Posterior cingulate gyrus (tissue), 11 donors: ENCODE results near the gene GRAMD1A.
A peak's percentile ranks its signal among the peaks of the same experiment; 100 is the strongest.

ENCODE experiments used
- DNase-seq, 10 donors: peaks; one replicate each; pipeline versions ENCODE4 v3.0.0 to v3.0.0-alpha.2; 2020 to 2021; ENCODE audit warnings: mixed read lengths in 3 of 10
- intact Hi-C: fragments of 100-400 bp; cut with DNase I; formaldehyde crosslinking; loops from one replicate; pipeline ENCODE4 v1.15.1; 2023

The GRAMD1A gene

DNA sequence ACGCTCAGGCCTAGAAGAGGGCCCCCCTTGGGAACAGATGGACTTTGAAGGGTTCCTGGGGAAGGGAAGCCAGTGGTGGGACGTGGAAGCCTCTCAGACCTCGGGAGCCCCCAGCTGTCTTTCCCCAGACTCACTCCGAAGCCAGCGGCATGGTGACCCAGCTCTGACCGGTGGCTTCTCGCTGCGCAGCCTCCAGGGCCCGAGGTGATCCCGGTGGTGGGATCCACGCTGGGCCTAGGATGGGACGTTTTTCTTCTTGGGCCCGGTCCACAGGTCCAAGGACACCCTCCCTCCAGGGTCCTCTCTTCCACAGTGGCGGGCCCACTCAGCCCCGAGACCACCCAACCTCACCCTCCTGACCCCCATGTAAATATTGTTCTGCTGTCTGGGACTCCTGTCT is 66.0 kb downstream of the GRAMD1A start:
- peak in 2 of 10 donors; percentile 62 to 76 for DNase-seq
- intact Hi-C loops = no loop called here

DNA sequence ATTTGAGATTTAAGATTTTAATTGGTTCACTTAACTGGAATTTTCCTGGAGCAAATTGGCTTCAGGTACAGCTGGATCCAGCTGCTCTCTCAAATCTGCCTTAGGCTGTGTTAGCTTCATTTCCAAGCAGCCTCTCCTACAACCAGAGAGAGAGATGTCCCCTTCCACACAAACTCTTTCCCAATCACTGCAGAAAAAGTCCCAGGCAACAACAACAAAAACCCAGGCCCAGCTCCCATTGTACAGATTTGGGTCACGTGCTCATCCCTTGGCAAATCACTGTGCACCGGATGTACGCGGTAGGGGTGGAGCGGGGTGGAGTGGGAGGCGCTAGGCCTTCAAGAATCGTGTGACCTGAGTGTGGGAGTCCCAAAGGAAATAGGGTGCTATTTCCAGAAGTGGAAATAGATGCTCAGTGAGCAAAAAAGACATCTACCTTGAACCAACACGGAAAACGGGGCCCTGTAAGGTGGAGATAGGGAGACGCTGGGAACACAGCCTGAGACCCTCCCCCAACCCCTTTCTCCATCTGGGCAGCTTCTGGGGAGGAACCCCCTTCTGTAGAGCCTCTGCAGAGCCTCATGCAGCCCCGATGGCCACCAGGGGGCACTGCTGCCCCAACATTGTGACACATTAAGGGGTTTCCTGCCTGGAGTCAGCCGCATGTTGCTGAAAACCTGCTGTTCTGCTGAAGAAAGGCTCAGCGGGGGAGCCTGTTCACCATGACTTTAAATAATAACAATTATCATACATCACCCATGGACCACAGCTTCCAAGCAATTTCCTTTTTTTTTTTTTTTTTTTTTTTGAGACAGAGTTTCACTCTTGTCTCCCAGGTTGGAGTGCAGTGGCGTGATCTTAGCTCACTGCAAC is 66.8 kb downstream of the GRAMD1A start:
- intact Hi-C loops = loop anchor here (1.0 kb wide), 1 partner anchor 74 kb away; no protein-coding TSS in a partner anchor
- peak; percentile 77 to 98 (median 94) for DNase-seq

DNA sequence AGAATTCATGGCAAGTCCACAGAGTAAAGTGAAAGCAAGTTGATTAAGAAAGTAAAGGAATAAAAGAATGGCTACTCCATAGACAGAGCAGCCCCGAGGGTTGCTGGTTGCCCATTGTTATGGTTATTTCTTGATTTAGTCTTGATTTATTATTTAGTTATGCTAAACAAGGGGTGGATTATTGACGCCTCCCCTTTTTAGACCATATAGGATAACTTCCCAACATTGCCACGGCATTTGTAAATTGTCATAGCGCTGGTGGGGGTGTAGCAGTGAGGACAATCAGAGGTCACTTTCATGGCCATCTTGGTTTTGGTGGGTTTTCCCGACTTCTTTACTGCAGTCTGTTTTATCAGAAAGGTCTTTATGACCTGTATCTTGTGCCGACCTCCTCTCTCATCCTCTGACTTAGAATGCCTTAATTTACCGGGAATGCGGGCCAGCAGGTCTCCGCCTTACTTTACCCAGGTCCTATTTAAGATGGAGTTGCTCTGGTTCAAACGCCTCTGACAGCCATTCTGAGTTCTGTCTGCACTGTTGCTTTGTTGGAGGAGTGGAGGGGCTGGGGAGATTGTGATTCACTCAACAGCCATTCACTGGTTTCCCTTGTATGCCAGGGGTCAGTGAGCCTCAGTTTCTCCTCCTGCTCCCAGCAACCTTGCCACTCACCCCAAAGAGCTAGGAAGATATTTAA is 69.0 kb downstream of the GRAMD1A start:
- intact Hi-C loops = no loop called here
- peak in 1 of 10 donors; percentile 32 for DNase-seq

DNA sequence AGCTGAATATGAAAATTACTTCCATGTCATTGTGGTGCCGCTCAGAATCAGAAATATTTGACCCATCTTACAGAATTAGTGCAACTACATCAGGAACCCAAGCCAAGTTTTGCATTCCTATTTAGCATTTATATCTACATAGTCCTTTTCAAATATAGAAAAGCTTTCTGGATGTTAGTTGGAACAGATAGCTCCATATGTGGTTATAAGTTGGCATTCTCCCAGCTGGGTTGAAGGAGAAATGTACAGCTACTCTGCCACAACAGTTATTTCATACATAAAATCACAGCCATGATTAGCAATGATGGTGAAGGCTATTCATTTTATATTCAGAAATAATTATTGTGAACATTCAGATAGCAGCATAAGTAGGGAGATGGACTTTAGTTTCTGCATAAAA is 69.6 kb downstream of the GRAMD1A start:
- no peak for DNase-seq
- intact Hi-C loops = no loop called here

DNA sequence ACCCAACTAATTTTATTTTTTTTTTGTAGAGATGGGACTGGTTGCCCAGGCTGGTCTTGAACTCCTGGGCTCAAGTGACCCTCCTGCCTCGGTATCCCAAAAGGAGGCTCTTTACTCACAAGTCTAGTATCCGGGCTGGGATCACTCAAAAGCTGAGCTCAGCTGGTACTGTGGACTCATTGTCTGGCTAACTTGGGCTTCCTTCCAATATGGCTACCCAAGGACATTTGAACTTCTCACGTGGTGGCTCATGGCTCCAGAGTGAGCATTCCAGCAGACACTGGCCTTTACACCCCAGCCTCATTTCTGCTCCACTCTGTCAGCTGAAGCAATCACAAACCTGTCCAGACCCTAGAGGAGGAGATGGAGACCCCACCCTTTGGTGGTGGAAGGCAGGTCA is 70.3 kb downstream of the GRAMD1A start:
- peak in 2 of 10 donors; percentile 10 to 41 for DNase-seq
- intact Hi-C loops = no loop called here

DNA sequence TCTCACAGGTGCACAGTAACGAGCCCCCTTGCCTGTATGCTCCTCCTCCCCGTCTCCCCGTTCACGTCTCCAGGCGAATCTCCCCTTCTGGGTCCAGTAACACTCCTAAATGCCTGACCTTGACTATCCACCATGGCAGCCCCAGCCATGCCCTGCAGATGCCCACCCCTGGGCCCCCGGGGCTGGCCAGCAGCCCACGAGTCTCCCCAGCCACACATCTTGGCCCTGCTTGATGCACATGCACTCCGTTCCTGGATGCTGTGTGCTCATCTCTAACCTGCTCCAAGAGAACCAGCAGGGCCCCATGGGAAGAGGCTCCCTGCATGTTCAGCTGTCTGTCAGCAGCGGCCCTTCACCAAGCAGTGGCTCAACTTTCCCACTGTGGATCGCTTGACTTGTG is 73.4 kb downstream of the GRAMD1A start:
- peak in 2 of 10 donors; percentile 23 to 69 for DNase-seq
- intact Hi-C loops = no loop called here

DNA sequence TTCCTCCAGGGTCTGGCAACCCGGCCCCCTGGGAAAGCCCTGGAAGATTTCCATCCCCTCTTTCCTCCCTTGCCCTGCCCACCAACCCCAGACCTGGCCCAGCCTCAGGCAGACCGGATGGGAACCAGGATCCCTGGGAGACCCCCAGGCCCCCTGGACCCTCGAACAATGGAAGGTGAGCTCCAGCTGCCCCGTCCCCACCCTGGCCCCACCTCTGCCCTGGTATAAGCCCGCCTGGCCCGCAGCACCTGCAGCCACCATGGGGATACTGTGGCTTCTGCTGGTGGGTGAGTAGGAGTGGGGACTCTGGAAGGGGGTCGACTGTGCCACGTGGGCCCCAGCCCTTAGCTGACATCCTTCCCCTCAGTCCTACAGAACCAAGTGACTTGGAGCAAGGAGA is 73.8 kb downstream of the GRAMD1A start:
- intact Hi-C loops = no loop called here
- DNase-seq = peak in 2 of 10 donors; percentile 35 to 69

DNA sequence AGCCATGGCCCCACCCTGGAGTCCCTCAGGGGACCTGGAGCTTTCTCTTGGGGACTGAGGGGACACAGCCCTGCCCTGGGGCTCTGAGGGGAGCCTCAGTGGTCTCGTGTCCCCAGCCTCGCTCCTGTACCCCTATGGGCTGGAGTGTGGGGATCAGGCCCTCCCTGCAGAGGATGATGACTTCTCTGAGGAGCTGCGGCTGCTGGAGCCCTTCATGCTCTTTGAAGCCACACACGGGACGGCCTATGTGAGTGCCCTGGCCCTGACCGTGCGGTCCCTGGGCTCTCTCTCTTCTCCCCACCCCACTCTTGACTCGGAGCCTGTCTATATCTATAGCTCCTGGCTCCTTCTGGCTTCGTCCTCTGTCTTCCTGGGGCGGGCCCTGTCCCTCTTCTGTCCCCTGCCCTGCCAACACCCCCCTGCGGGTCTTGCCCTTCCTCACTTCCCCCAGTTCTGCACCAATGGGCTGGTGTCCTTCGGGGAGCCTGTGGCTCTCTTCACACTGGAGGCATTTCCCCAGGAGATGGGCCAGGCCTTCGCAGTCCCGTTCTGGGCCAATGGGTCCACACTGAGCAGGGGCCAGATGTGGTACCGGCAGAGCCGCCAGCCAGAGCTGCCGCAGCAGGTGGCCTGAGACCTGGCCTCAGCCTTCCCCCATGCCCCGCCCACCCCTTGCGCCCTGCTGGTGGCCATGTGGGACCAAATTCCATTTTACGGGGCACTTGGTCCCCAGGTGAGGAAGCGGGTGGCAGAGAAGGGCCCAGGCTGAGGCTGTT is 74.5 kb downstream of the GRAMD1A start:
- intact Hi-C loops = no loop called here
- DNase-seq = peak in 2 of 10 donors; percentile 19 to 65

DNA sequence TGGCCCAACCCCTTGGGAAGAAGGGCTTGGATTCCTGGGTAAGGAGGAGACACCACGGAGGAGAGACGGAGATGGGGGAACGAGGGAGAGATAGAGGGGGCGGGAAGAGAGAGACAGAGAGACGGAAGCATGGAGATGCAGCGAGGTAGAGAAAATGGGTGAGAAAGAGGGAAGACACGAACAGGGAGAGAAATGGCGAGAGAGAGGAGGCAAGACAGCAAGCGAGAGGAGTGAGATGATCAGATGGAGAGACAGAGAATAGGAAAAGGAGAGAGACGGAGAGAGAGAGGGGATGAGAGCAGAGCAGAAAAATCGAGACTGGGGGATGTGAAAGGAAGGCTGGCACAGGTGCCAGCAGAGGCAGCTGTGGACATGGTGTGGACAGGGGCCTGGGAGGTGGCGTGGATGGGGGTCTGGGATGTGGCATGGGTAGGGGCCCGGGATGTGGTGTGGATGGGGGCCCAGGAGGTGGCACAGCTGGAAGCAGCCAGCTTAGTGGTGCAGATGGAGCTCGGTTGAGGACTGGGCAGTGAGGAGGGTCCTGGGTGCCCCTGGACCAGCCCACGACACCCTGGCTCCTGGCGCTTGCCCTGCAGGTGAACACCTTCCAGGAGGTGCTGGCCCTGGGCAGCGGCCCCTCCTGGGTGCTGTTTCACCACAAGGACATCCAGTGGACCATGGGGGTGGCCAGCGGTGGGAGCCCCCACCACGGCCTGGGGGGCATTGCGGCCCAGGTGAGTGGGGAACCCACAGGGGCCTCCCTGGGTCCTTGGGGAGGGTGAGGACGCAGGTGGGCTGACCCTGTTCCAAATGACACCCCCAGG is 75.3 kb downstream of the GRAMD1A start:
- intact Hi-C loops = no loop called here
- peak in 2 of 10 donors; percentile 48 to 59 for DNase-seq

DNA sequence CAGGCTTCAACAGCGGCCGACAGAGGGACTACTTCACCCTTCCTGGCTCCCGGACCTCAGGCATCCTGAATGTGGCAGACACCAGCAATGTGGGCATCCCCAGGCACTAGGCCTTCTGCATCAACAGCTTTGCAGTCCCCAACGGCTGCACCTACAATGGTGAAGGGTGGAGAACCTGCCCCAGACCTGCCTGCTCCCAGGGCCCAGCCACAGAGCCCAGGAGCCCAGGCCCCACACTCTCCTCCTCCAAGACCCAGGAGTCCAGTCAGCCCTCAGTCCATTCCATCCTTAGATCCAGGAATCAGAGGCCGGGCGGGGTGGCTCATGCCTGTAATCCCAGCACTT is 75.9 kb downstream of the GRAMD1A start:
- peak in 2 of 10 donors; percentile 62 to 64 for DNase-seq
- intact Hi-C loops = no loop called here
